GM19025 (cell line): ENCODE data around the gene LRRC74B.

Experiments used
- ATAC-seq: cut with Tn5 transposase; IDR thresholded peaks from one replicate; pipeline ENCODE4 v1.9.1; 2021; ENCODE audit warnings: mild to moderate bottlenecking, low read depth, moderate library complexity; ENCODE audit not compliant: unreplicated experiment

Gene LRRC74B

DNA sequence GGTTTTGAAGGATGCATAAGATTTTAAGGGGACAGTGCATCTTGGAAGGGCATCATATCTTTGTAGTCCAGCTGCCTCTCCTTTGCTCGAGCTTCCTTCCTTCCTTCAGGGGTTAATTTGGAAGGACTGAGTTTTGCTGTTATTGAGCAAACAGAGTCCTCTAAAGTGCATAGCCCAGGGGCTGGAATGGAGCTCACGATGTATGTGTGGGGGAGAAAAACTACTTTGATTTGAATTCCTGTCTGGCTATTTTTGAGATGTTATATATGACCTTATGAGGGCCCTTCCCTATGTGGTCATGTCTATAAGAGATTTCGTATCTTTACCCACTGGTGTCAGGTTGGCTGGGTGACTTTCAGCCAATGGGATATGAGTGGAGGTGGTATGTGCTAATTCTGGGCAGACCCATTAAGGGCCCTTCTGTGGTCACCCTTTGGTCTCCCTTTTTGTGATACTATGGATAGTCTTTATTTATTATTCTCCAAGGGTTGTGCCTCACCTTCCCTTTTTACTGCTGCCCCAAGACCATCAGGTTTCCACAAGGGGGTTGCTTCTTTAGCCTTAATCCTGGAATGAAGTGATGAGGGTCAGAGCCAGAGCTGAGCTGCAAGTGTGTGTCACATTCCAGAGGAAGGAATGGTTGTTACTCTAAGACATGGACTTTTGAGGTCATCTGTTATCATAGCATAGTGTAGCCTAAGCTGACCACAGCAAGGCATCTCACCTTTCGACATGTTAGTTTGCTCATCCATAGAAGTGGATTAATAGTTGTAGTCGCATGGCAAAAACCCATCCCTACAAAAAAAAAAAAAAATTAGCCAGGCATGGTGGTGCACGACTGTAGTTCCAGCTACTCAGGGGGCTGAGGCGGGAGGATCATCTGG lies 54.6 kb downstream of the LRRC74B start:
- no peak for ATAC-seq

- ATAC-seq, result no peak
Measured at GRCh38 chr22:21101877-21102638, 56.3 kb downstream of the LRRC74B start.

DNA sequence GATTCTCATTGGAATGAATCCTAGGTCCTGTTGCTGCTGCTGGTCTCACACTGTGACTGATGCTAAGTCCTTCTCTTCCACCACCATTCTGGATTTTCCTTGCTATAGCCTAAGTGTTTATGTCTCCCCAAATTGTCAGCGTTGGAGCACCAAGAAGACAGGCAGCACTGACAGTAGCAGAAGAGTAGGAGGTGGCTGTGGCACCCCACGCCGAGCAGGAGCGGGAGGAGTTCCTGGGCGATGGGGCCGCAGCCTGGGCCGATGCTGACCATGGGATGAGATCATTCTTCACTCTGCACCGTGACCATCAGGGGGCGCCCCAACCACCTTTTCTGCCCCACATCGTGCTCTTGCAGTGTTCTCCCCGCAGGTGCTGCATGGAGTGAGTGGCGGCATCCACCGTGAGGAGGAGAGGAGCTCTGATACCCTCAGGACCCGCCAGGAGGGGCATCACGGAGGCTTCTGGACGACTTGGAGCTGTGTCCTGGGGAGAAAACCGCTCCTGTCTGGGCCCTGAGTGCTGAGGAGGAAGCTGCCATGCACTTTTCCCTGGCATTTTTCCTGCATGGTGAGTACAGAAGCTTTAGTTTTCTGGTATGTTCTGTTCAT lies 57.0 kb downstream of the LRRC74B start:
- ATAC-seq, result no peak

DNA sequence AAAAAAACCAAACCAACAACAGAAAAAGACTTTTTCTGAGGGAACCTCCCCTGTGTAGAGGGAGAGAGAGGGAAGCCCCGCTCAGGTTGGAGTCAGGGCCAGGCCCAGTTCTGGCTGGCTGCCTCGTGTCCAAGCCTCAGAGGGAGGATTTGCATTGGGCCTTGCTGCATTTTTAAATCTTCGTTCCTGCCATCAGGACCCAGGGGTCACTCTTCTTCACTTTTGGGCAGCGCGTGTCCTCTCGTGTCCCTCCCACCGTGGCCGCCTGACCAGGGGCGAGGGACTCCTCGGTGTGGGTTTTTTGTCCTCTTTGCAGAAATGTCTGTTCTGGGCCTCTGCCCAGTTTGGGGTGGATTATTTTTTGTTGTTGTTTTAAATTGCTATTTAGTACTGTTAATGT lies 57.9 kb downstream of the LRRC74B start:
- no peak for ATAC-seq

DNA sequence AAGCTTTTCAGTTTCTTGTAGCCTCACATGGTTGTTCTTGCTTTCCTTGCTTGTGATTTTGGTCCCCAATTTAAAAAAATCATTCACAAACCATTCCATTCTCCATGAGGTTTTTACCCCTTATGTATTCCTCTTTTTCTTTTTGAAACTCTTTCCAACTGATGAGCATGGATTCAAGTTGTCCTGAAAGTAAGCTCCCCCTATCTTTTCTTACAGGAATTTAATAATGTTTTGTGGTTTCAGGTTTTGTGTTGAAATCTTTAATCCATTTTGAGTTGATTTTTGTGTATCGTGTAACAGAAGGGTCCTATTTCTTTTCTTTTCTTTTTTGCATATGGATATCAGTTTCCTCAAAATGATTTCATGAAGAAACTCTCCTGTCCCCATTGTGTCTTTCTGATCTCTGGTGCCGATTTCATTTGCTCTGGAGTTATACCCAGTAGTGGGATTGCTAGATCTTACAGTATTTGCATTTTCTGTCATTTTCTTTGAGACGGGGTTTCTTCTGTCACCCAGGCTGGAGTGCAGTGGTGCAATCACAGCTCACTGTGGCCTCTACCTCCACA lies 58.5 kb downstream of the LRRC74B start:
- no peak for ATAC-seq

DNA sequence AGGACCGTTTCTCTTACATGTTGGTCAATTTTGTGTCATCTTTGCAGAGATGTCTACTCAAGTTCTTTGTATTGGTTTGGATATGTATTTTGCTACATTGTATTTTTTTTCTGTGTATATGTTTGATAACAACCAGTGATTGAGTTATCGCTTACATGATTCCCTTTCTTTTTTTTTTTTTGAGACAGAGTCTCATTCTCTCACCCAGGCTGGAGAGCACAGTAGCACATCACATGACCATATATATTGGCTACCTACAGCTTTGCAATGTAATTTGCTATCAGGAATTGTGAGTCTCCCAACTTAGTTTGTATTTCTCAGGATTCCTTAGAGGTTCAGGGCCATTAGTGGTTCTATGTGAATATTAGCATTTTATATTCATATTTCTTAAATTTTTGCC lies 59.5 kb downstream of the LRRC74B start:
- no peak for ATAC-seq

DNA sequence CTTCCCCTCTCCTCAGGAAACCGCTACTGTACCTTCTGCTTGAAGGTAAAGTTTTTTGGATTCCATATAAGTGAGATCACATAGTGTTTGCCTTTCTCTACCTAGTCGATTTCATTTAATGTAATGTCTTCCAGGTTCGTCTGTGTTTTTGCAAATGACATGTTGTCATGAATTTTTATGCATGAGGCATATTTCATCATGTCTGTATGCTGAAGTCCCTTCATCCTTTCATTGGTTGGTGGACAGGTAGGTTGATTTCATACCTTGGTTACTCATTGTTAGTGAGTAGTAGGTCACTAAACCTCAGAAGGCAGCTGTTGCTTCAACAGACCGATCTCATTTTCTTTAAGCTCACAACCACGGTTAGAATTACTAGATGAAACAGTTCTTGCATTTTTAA lies 60.3 kb downstream of the LRRC74B start:
- ATAC-seq, result no peak

DNA sequence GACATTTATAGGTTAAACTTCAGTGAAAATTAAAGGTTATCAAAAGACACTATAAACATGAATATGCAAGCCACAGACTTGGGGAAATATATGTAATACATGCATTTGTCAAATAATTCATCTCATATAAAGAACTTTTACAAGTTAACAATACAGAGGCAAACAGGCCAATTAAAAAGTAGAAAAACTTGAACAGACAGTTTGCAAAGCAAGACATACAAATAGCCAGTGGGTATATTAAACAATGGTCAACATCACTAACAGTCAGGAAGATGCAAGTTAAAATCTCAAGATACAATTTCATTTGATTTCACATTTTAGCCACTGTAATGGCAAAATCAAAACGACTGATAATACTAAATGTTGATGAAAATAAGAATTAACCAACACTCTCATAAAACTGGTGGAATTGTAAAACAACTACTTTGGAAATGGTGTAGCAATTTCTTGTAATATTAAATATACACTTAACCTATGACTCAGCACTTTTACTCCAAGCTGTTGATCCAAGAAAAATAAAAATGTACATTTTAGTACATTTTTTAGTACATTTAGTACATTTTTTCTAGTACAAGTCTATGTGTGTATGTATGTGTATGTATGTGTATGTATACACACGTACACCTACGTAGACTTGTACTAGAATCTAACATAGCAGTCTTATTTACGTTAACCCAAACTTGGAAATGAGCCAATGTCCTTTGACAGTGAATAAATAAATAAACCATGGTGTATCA lies 62.8 kb downstream of the LRRC74B start:
- no peak for ATAC-seq
